ENCODE measurements around the gene LAPTM5. TPM values are rescaled to one million over a fixed set of nuclear protein-coding genes. Genes with fewer than 3 reads are reported as not detected.

LAPTM5 gene
- total RNA-seq, 1 experiment from 2014 or later: not detected

- Histone ChIP-seq H3K4me2 (ENCODE audit: low read length) (no peak overlapping the region), H3K27me3 (ENCODE audit: low read length) (peaks cover 12% of the 10 kb centered on the region; the same call in 1 of the 2 replicates), H3K27ac (ENCODE audit: low read length) (no peak overlapping the region), H3K9me2 (replicated peaks; ENCODE audit: low read length) (no peaks in the 10 kb centered on the region), H3F3A (ENCODE audit: low read length, unreplicated experiment) (no peaks in the 10 kb centered on the region), H3K9me3 (ENCODE audit: low read length) (no peaks in the 10 kb centered on the region), H3K36me3 (ENCODE audit: low read depth, low read length) (no peaks in the 10 kb centered on the region), H2AFZ (ENCODE audit: low read length) (no peak overlapping the region), H3K4me1 (ENCODE audit: insufficient read depth, low read length) (peaks cover 4% of the 10 kb centered on the region; the same call in 1 of the 2 replicates), H3K79me2 (ENCODE audit: low read length) (no peaks in the 10 kb centered on the region), H3K9ac (ENCODE audit: low read length) (no peak overlapping the region), H4K20me1 (ENCODE audit: low read length) (no peaks in the 10 kb centered on the region), H3K4me3 (ENCODE audit: low read length) (no peak overlapping the region)
- ChIA-PET CTCF (no interaction called here), POLR2A (ENCODE audit: unreplicated experiment) (no interaction called here)
- intact Hi-C loops (cut with micrococcal nuclease): no loop called here
- no peak for ATAC-seq
- no peak for DNase-seq
- TF ChIP-seq EZH2phosphoT487 (IDR thresholded peaks at IDR 0.05; ENCODE audit: borderline replicate concordance, low read length): no peak
- no peak for TF ChIP-seq CTCF (conservative IDR thresholded peaks at IDR 0.05; ENCODE audit: low read depth, low read length)
- no peak for TF ChIP-seq EZH2 (IDR thresholded peaks at IDR 0.05; ENCODE audit: low read length, unreplicated experiment)
- BruUV-seq (replicated peaks): no TSS peak
Measured at GRCh38 chr1:30775433-30775975, 17.9 kb upstream of the LAPTM5 start.

- Histone ChIP-seq H3F3A (ENCODE audit: low read length, unreplicated experiment) (no peaks in the 10 kb centered on the region), H3K4me2 (ENCODE audit: low read length) (no peak overlapping the region), H3K9ac (ENCODE audit: low read length) (no peak overlapping the region), H3K36me3 (ENCODE audit: low read depth, low read length) (no peaks in the 10 kb centered on the region), H2AFZ (ENCODE audit: low read length) (no peak overlapping the region), H3K4me3 (ENCODE audit: low read length) (no peak overlapping the region), H3K27me3 (ENCODE audit: low read length) (peaks cover 12% of the 10 kb centered on the region; the same call in 1 of the 2 replicates), H3K79me2 (ENCODE audit: low read length) (no peaks in the 10 kb centered on the region), H3K9me3 (ENCODE audit: low read length) (no peaks in the 10 kb centered on the region), H3K9me2 (replicated peaks; ENCODE audit: low read length) (no peaks in the 10 kb centered on the region), H3K27ac (ENCODE audit: low read length) (no peak overlapping the region), H3K4me1 (ENCODE audit: insufficient read depth, low read length) (peaks cover 4% of the 10 kb centered on the region; the same call in 1 of the 2 replicates), H4K20me1 (ENCODE audit: low read length) (no peaks in the 10 kb centered on the region)
- intact Hi-C loops (cut with micrococcal nuclease): no loop called here
- no peak for DNase-seq
- no peak for TF ChIP-seq EZH2 (IDR thresholded peaks at IDR 0.05; ENCODE audit: low read length, unreplicated experiment)
- no peak for TF ChIP-seq CTCF (conservative IDR thresholded peaks at IDR 0.05; ENCODE audit: low read depth, low read length)
- no peak for TF ChIP-seq EZH2phosphoT487 (IDR thresholded peaks at IDR 0.05; ENCODE audit: borderline replicate concordance, low read length)
- POLR2A ChIA-PET (ENCODE audit: unreplicated experiment): no interaction called here
- CTCF ChIA-PET: no interaction called here
- ATAC-seq: no peak
- no TSS peak for BruUV-seq (replicated peaks)
Measured at GRCh38 chr1:30774550-30775432, 17.2 kb upstream of the LAPTM5 start.

All from PC-3 (cell line).